NT2/D1 (cell line): Measurements from ENCODE around the gene CCDC159.
"Not testable (repeated sequence)": the region's sequence is repeated elsewhere in the genome, so short reads cannot be mapped to it uniquely, and the experiment has no call there.

Experiments used
- DNase-seq: peaks from one replicate; pipeline ENCODE4 v3.0.0-alpha.2; 2011; ENCODE audit warnings: low read depth, low spot score
- H3K27me3 ChIP-seq: 2 replicates; pipeline ENCODE4 v1.6.0; 2011; ENCODE audit warnings: mild to moderate bottlenecking; ENCODE audit not compliant: insufficient read length, insufficient read depth
- H3K36me3 ChIP-seq: 2 replicates; pipeline ENCODE4 v1.6.1; 2011; ENCODE audit warnings: mild to moderate bottlenecking, low read length, mixed read lengths; ENCODE audit not compliant: insufficient read depth, insufficient read length
- H3K4me1 ChIP-seq: 2 replicates; pipeline ENCODE4 v1.5.1; 2011; ENCODE audit not compliant: insufficient read depth, insufficient read length
- H3K4me3 ChIP-seq: 2 replicates; pipeline ENCODE4 v1.5.1; 2011; ENCODE audit warnings: low read depth; ENCODE audit not compliant: insufficient read length
- H3K9ac ChIP-seq: 2 replicates; pipeline ENCODE4 v1.6.0; 2011; ENCODE audit warnings: low read depth; ENCODE audit not compliant: insufficient read length
- H3K9me3 ChIP-seq: 2 replicates; pipeline ENCODE4 v1.5.1; 2011; ENCODE audit warnings: mild to moderate bottlenecking, low read length; ENCODE audit not compliant: insufficient read depth
- SUZ12 ChIP-seq: IDR thresholded peaks from 2 replicates; pipeline ENCODE4 v1.6.1; 2011; ENCODE audit not compliant: insufficient read length, insufficient read depth; ENCODE audit errors: extremely low read depth
- YY1 ChIP-seq: IDR thresholded peaks from 2 replicates; pipeline ENCODE4 v1.6.1; 2011; ENCODE audit not compliant: insufficient read length, insufficient read depth
- ZNF274 ChIP-seq: IDR thresholded peaks from 2 replicates; pipeline ENCODE4 v1.6.1; 2011; ENCODE audit warnings: mild to moderate bottlenecking, low read depth, low read length

Gene CCDC159

GRCh38 chr19:11346104-11346940 is at the start of gene CCDC159, which contains the start of gene TMEM205:
TSS of gene CCDC159 (plus strand) at chr19:11346519. CDS start at chr19:11346607, 88 bp downstream.
TSS of gene TMEM205 (minus strand) at chr19:11346268. CDS start at chr19:11345619, 649 bp downstream.
- no peak for TF ChIP-seq ZNF274
- no peak for TF ChIP-seq SUZ12
- TF ChIP-seq YY1 = no peak
- Histone ChIP-seq H3K9ac (peak within 1 kb of the TSS; percentile 94), H3K4me1 (peaks cover 6% of the 10 kb centered on the region), H3K36me3 (peaks cover 9% of the 10 kb centered on the region), H3K4me3 (peak within 1 kb of the TSS; percentile 94), H3K27me3 (no peaks in the 10 kb centered on the region), H3K9me3 (peaks cover 16% of the 10 kb centered on the region; the same call in 1 of the 2 replicates)
- peak; percentile 98 for DNase-seq

GRCh38 chr19:11299946-11300810 is 46.1 kb upstream of the CCDC159 start:
- Histone ChIP-seq H3K9ac (no peak overlapping the region), H3K27me3 (peaks cover 5% of the 10 kb centered on the region), H3K4me1 (peaks cover 10% of the 10 kb centered on the region), H3K9me3 (no peaks in the 10 kb centered on the region), H3K36me3 (no peaks in the 10 kb centered on the region), H3K4me3 (no peak overlapping the region)
- TF ChIP-seq ZNF274 = no peak
- no peak for TF ChIP-seq SUZ12
- no peak for TF ChIP-seq YY1
- DNase-seq = no peak

- TF ChIP-seq ZNF274 = no peak
- Histone ChIP-seq H3K9me3 (no peaks in the 10 kb centered on the region), H3K4me1 (peaks cover 10% of the 10 kb centered on the region), H3K4me3 (no peak overlapping the region), H3K9ac (no peak overlapping the region), H3K27me3 (peaks cover 5% of the 10 kb centered on the region), H3K36me3 (no peaks in the 10 kb centered on the region)
- no peak for DNase-seq
Measured at GRCh38 chr19:11300811-11301120, 45.6 kb upstream of the CCDC159 start.

GRCh38 chr19:11304936-11305335 is 41.4 kb upstream of the CCDC159 start:
- TF ChIP-seq YY1 = no peak
- TF ChIP-seq ZNF274 = no peak
- TF ChIP-seq SUZ12 = no peak
- peaks cover 3% of the 10 kb centered on the region for H3K4me1 ChIP-seq
- DNase-seq = no peak
- H3K36me3 ChIP-seq = no peaks in the 10 kb centered on the region
- H3K4me3 ChIP-seq = no peak overlapping the region
- H3K9ac ChIP-seq = no peak overlapping the region
- peaks cover 5% of the 10 kb centered on the region for H3K27me3 ChIP-seq
- no peaks in the 10 kb centered on the region for H3K9me3 ChIP-seq

- no peak for DNase-seq
- H3K27me3 ChIP-seq = no peaks in the 10 kb centered on the region
- H3K9me3 ChIP-seq = no peaks in the 10 kb centered on the region
- no peaks in the 10 kb centered on the region for H3K36me3 ChIP-seq
- H3K9ac ChIP-seq = no peak overlapping the region
- peaks cover 3% of the 10 kb centered on the region for H3K4me1 ChIP-seq
- no peak overlapping the region for H3K4me3 ChIP-seq
- no peak for TF ChIP-seq YY1
- TF ChIP-seq SUZ12 = no peak
Measured at GRCh38 chr19:11306337-11306736, 40.0 kb upstream of the CCDC159 start.

- H3K4me3 ChIP-seq, H3K27me3 ChIP-seq, H3K9ac ChIP-seq, H3K9me3 ChIP-seq, DNase-seq, H3K36me3 ChIP-seq: not testable (repeated sequence)
- H3K4me1 ChIP-seq = peaks cover 11% of the 10 kb centered on the region
Measured at GRCh38 chr19:11320278-11320995, 25.9 kb upstream of the CCDC159 start.
